NCI-H2227 (cell line): Measurements from ENCODE around the gene SLC2A5.
"Not testable (repeated sequence)": the region's sequence is repeated elsewhere in the genome, so short reads cannot be mapped to it uniquely, and the experiment has no call there.

Experiments
- DNase-seq: peaks from one replicate; lab custom pipeline; 2025; ENCODE audit not compliant: unreplicated experiment; lab: John Stamatoyannopoulos, UW

SLC2A5 gene

GRCh38 chr1:9038881-9039760, 30.3 kb downstream of the SLC2A5 start:
- no peak for DNase-seq

DNA sequence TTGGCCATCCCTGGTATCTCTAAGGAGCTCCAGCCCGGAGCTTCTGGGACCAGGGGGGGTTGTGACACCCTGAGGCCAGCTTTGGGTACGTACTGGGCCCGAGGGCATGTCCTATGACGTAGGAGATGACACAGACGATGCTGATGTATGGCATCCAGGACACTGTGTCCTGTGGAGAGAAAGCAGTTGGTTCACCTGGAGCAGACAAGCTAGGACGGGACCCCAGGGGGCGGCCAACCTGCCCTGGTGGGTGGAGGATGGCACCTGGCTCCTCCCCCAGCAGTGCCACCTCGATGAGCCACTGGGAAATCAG, 31.1 kb downstream of the SLC2A5 start:
- no peak for DNase-seq

- DNase-seq = no peak
Observed at GRCh38 chr1:9037476-9038337, 31.7 kb downstream of the SLC2A5 start.

DNA sequence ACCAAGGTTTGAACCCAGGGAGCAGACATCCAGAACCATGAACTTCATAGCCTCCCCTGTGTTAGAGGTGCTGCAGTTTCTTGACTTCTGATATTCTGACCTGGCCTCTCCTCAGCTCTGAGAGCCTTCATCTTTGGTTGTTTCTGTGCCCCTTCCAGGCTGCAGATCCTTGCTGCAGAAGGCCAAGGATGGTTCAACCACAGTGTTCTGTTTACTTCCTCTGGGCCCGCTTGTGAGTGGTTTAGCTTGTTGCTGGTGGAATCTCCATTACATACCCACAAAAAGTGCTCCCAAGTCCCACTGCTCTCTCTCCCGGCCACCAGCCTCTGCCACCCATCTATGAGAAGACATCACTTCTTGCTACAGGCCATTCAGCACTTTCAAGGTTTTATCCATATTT, 34.2 kb downstream of the SLC2A5 start:
- DNase-seq = no peak

DNA sequence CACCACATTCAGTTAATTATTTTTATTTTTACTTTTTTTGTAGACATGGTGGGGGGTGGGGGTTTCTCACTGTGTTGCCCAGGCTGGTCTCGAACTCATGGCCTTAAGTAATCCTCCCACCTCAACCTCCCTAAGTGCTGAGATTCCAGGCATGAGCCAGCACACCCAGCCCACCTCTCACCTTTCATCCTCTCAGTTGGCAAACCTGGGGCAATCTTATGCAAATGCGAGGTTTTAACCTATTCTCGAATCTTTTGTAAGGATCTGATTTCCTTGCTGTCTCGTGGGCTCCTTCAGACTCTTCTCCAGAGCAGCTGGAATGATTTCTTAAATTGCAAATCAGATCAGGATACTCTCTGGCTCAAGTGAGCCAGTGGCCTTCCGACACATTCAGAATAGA, 36.1 kb downstream of the SLC2A5 start:
- DNase-seq = no peak

DNA sequence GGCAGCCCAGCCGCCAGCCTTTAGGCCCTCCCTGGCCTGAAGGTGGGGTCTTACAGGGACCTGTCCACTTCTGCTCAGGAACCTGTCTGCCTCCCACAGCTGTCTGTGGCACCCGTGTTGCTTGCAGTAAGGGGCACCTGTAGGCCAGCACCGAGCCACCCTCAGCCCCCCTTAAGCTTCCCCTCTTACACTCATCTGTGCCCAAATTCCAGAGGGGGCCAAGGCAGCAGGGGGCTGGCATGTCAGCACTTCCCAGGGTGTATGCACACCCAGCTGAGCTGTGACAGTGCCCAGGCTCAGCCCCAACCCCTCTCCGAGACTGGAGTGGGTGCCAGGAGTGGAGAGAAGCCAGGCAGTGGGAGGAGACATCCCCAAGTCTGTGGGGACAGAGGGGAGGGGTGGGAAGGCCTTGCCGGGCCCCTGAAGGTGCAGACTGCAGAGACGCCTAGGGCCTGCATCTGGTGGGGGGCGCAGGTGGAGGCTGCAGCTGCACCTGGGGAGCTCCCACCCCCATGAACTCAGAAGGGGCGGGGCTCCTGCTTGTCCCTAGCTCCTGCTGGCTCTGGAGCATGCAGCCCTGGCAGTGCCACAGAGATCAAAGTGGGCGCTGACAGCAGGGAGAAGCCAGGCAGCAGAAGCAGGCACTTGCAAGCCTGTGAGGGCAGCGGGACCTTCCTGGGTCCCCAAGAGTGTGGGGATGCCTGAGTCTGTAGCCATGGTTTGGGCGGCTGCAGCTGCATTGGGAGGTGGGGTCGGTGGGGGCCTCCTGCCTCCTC, 37.8 kb downstream of the SLC2A5 start:
- DNase-seq = no peak

DNA sequence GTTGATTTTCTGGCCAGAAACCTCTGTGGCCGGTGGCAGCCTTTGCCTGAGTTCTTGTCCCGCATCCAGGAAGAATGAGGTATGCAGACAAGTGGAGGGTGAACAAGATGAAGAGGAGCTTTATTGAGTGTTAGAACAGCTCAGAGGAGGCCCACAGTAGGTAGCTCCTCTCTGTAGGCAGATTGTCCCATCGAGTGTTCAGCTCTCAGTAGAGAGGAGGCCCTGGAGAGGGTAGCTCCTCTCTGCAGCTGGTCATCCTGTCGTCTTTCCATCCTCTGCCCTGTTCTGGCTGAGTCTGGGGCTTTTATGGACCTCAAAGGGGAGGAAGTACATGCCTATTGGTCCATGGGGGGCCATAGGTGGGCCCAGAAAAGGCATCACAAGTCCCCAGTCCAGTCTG, 38.4 kb downstream of the SLC2A5 start:
- DNase-seq = not testable (repeated sequence)

DNA sequence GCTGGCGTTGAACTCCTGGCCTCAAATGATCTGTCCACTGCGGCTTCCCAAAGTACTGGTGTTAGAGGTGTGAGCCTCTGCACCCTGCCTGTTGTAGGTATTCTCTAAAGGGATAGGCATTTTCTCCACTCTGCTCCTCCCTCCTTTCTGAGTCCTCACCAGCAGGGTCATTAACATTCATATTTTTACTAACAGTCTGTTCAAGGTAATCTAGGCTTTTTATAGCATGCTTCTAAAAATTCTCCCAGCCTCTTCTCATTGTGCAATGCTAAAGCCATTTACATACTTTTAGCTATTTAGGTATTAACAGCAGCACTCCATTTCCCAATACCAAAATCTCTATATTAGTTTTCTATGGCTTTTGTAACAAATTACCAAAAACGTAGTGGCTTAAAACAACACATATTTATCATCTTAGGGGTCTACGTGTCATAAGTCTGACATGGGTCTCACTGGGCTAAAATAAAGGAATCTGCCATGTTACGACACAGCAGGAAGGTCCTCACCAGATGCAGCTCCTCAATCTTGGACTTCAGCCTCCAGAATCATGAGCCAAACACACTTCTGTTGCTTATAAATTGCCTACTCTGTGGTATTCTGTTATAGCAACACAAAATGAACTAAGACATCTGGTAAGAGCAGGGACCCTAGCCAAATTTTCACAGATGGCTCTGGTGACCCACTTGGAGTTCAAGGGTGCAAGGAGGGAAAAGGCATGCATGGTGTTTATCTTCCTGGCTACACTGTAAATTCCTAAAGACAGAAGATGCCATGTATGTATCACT, 40.3 kb downstream of the SLC2A5 start:
- no peak for DNase-seq

GRCh38 chr1:9027307-9027706, 42.1 kb downstream of the SLC2A5 start:
- no peak for DNase-seq

- no peak for DNase-seq
Observed at GRCh38 chr1:9025449-9025848, 44.0 kb downstream of the SLC2A5 start.

- DNase-seq = no peak
Observed at GRCh38 chr1:9024837-9025236, 44.6 kb downstream of the SLC2A5 start.

GRCh38 chr1:9022773-9023172, 46.7 kb downstream of the SLC2A5 start:
- DNase-seq = no peak

DNA sequence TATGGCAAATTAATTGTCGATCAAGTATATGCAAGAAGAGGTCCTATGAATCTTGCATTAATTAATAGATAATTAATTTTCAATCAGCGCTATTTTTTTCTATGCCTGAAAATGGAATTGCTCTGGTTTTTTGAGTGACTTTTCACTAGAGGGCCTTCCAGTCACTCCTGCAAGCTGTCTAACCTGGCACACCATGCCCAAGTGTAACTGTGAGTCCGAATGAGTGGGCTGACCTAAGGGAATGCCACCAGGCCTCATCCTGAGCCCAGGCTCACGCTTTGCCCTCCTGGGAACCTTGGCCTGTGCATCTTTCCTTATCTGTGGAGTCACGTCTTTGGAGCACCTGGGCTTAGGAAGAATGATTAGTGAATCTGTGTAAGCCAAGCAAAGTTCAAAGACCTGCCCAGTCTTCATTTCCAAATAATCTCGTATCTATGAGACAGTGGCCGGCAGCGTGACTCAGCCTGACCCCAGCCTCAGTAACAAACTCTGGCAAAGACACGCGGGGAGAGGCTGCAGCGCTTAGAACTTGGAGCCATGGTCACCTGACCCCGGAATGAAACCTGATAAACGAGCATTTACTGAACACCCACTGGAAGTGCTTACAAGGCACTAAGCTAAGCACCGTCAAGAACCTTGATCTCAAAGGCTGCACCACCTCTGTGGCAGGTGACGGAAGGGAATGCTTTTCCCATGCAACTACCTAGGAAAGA, 47.3 kb downstream of the SLC2A5 start:
- DNase-seq = not testable (repeated sequence)

DNA sequence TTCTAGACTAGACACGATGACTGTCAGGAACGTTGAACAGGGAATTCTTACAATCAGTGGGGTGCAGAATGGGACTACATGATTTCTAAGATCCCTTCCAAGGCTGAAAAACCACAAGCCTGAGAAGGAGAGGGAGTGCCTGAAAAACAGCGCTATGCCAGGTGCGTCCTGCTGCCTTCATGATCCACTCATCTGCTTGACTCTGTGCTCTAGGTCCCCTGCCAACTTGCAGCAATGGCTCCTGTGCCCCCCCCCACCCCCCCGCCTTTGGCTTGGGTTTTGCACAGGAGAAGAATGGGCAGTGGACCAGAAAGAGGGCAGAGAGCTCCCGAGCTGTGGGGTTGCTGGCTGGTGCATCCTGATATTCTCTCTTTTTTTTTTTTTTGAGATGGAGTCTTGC, 49.1 kb downstream of the SLC2A5 start:
- no peak for DNase-seq

GRCh38 chr1:9019896-9020295, 49.5 kb downstream of the SLC2A5 start:
- no peak for DNase-seq

DNA sequence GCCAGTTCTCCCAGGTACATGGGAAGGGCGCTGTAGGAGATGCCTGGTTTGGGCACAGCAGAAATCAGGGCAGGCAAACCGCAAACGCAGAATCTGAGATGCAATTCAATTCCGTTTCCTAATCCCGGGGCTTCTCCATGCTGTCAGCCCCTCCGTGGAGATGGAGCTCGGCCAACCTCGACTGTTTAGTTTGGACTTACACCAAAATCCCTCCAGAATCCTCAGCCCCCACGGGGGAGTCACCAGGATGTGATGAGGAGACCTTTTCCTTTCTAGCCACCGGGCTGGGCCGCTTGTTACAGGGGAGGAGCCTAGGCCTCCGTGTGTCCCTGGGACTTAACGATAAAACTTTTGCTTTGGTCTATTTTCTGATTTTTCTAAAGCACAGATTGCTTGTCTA, 51.1 kb downstream of the SLC2A5 start:
- DNase-seq = no peak

DNA sequence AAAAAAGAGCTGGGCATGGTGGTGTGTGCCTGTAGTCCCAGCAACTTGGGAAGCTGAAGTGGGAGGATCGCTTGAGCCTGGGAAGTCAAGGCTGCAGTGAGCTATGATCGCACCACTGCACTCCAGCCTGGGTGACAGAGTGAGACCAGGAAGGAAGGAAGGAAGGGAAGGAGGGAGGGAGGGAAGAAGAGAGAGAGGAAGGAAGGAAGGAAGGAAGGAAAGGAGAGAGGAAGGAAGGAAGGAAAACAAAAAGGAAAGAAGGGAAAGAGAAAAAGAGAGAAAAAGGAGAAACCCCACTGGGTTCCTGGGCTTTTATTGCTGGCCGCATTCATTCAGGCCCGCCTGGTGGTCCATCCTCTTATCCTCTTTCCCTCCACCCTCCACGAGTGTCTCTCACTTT, 53.0 kb downstream of the SLC2A5 start:
- no peak for DNase-seq

GRCh38 chr1:9014475-9015375, 54.7 kb downstream of the SLC2A5 start:
- DNase-seq = no peak

DNA sequence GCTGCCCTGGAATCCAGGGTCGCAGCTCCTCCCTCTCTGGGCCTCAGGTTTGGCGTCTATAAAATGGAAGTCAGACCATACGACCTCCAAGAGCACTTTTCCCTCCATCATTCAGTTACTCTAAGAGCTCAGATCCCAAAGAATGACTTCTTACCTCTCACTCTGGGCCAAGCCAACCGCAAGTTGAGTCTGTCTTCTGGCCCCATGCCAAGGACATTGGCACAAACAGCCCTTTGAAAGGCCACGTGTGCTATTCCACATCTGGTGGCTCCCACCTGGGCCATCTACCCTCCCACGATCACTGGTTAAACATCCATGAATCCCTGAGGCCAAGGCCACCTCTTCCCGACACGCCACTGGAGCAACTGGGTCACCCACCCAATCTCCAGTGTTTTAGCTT, 55.6 kb downstream of the SLC2A5 start:
- DNase-seq = no peak
